Activated CD4-positive, CD25-positive, alpha-beta regulatory T cell (primary cell): ENCODE data around the gene ZNRF2.

Source experiments
- DNase-seq, 4 experiments: peaks; one replicate each; lab custom pipeline; 2025; lab: John Stamatoyannopoulos, UW

The ZNRF2 gene

DNA sequence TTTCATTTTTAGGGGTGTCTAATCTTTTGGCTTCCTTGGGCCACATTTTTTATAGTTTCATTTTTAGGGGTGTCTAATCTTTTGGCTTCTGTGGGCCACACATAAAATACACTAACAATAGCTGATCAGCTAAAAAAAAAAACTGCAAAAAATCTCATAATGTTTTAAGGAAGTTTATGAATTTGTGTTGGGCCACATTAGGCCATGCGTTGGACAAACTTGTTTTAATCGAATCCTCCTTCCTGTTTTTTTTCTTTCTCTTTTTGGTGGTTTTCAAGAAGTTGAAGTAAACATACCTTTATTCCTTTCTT is 37.4 kb downstream of the ZNRF2 start:
- no peak for DNase-seq

DNA sequence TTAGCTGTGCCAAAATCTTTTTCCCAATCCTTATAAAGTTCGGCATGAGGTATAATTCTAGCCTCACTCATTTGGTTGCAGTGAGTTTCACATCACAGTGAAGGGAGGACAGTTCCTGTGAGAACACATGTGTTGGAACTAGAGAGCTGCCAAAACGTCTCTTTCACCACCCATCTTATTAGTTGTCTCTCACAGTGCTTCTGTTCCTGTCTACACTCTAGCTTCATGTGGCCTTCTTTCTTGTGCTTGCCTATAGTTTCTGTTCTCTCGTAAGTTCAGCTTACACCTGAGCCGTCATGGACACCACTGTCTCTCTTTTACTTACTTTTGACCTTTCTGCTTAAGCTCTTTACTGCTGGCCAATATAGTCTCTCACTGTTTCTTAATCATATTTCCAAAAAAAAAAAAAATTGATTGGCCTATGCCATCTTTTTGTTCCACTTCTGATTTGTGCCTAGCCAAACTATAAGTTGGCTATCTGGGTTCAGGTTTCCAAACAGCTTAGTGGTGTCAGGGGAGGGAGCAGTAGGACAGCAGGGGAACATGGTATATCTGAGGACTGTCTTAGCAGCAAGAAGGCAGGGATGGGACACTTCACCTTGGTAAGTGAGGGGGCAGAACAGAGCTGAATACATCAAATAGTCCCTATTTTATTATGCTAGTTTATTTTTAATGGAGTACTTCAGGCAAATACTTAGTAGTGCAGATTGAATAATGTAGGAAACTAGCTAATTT is 38.0 kb downstream of the ZNRF2 start:
- no peak for DNase-seq

DNA sequence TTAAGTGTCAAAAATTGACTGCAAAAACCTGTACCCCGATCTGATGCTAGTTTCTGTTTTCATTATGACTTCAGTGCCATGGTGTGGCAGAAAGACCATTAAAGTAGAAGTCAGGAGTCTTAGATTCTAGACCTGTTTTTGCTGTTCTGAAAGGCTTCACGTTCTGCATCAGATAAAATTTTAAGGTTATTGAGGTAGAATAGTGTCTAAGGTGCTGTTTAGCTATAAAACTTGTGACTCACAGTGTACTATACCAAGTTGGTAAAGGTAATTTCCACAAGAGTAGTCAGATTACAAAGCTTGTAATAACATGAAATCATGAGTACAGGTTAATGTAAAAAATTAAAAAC is 38.6 kb downstream of the ZNRF2 start:
- DNase-seq: no peak

DNA sequence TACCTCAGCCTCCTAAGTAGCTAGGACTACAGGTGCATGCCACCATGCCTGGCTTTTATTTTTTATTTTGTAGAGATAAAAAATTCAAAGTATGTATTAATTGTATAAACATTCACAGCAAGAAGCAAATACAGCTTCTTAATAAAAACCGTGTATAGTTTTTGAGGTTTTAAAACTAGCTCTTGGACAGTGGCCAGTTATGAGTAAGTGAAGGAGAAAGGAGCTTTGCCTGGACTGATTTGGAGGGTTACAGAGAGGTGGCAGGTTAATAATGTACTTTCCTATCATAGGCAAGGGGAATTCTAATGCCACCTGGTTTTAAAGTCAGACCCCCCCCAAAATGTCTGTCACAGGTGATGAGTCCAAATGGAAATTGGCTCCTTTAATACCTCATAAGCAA is 43.4 kb downstream of the ZNRF2 start:
- no peak for DNase-seq

DNA sequence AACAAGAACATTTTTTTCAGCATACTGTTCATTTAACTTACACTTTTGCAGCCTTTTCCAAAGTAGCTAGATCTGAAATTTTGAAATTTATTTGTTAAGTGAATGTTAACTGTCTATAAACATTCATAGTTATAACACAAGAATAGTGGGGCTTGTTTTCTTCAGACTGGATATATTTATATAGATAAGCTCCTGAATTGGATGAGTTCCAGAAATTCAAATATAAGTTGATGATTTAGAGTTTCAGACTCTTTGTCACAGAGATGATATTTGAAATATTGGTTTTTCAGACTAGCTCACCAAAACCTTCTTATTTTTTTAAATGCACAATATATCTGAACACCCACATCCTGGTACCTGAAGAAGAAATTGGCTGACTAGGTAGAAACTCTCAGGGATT is 44.0 kb downstream of the ZNRF2 start:
- no peak for DNase-seq

DNA sequence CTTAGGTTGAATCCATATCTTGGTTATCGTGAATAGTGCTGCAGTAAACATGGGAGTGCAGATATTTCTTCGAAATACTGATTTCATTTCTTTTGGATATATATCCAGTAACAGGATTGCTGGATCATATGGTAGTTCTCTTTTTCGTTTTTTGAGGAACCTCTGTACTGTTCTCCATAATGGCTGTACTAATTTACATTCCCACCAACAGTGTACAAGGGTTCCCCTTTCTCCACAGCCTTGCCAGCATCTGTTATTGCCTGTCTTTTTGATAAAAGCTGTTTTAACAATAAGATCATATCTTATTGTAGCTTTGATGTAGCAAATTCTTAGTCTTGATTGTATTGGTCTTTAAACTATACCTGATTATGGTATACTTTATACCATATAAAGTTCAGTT is 45.3 kb downstream of the ZNRF2 start:
- no peak for DNase-seq

DNA sequence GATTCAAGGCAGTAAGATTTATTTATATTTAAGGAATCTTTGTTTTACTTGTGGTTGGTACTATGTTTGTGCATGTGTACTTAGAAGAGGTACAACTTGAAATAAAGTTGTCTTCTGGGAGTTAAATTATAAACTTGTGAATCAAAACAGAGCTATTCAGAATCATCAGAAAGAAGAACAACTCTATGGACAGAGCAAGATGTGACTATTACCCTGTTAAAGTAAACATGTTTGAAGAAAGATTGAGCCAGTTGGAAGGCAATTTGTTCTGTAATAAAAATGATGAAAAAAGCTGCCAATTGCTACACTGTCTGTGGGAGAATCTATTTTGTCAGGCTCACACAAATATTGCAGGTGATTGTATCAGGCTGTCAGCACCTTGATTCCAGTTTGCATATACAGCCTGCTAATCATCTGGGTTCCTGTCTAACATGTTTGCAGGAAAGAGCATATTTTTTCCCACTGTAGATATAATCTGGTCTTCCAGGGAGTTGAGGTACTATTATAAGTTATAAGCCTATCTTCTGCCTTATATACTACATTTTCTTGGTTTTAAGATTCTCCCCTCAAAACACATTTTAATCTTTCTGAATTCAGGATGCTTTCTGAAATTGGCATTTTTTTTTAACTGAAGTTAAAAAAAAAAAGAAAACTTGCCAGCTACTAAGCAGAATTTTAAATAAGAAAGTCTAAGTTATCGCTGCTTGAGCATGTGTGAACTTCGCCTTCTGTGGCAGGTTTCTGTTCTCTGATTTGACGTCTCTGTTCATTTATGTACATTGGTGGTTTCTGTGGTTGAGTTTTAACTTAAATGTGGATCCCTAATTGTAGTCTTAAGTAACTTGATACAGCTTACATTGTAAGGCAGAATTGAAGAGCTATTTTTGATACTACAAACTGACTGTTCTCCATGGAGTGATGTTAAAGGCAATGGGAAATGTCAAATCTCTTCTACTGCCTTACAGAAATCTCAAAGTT is 46.0 kb downstream of the ZNRF2 start:
- DNase-seq: no peak

DNA sequence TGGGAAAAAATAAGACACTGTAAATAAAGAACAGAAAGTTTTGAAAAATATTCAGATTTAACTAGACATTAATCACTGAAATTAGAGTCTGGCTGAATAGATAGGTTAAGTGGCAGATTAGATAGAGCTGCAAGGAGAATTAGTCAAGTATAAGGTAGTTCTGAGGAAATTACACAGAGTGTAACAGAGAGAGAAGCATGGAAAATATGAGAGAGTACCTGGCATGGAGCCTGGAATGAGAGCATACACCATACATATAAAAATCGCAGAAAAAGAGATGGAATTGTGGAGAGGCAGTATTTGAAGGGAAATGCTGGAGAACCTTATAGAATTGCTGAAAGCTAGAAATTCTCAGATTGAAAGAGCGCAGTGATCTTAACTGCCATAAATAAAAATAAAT is 46.9 kb downstream of the ZNRF2 start:
- DNase-seq: no peak

DNA sequence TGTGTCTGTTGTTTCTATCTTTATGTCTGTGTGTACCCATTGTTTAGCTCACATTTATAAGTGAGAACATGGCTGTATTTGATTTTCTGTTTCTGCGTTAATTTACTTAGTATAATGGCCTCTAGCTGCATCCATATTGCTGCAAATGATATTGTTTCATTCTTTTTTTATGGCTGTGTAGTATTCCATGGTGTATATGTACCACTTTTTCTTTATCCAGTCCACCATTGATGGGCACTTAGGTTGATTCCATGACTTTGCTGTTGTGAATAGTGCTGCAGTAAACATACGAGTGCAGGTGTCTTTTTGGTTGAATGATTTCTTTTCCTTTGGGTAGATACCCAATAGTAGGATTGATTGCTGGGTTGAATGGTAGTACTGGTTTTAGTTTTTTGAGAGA is 48.2 kb downstream of the ZNRF2 start:
- no peak for DNase-seq

DNA sequence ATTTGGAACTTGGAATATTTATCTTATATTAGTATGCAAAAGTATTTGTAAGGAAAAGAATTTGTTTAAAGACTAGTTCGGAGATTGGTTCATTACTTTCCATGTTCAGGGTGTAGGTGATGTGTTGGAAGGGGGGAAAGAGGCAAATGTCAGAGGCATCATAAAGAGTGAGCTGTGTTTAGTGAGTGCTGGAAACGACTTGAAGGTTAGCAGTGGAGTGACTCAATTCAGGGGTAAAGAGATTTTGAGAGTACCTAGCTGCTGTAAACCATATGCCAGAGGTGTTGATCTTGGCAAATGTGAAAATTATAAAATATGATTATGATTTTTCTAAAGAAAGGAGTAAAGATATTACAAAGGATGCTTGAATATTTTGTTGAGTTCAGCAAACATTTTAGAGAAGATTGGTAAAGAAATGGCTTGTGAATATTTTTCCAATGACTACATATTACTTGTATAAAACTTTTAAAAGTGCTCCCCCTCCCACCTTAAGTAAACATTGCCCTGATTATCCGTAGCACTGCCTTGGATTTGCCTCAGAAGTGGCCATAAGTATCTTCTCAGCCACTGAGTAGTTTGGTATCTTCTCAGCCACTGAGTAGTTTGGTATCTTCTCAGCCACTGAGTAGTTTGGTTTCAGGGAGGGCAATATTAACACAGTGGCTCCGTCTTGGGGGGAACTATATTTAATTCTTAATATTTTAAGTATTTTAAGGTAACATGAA is 51.5 kb downstream of the ZNRF2 start:
- DNase-seq: no peak

DNA sequence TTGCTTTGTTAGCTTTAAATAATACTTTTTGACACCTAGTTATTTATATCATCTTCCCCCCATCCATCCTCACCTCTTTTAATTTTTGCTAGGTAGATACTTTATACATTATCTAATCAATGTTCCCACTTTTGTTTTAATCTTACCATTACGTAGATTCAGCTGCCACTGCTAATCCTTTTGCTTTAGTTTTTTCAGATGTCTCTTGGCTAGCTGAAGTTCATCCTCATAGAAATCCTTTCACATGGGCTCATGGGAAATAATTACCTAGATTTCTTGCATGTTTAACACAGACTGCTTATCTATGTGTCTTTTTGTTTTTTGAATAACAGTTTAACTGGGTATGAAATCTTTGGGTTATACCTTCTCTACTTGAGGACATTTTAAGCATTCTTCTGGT is 60.1 kb downstream of the ZNRF2 start:
- no peak for DNase-seq

DNA sequence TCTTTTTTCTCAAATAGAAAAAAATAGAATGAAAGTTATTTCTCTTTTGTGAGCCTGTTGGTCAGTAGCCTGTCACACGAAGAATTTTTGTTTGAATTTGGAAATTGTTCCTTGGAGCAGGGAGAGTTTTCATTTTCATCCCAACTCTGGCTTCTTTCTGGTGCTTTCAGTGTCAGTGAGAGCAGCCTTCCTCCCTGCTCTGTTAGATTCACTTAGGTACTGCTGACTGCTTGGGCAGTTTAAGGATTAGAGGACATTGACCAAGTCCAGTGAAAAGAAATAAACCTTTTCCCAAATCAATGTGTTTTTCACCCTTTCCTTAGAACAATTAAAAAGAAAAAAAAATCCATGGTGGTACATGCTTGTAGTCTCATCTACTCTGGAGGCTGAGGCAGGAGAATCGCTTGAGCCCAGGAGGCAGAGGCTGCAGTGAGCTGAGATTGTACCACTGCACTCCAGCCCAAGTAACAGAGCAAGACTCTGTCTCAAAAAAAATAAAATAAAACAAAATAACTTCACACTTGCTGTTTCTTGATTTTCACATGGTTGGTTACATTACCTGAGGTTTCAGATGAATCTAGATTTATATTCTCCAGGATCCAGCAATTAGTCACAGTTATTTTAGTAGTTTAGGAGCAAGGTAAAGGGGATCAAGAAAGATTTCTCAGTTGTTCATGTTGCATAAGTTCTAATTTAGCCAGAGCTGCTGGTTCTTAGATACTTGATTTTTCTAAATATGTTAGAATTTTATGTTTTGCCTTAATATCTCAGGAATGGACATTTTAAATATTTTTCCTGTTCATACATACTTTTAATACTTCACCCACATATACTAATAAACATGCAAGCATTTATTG is 63.1 kb downstream of the ZNRF2 start:
- no peak for DNase-seq

DNA sequence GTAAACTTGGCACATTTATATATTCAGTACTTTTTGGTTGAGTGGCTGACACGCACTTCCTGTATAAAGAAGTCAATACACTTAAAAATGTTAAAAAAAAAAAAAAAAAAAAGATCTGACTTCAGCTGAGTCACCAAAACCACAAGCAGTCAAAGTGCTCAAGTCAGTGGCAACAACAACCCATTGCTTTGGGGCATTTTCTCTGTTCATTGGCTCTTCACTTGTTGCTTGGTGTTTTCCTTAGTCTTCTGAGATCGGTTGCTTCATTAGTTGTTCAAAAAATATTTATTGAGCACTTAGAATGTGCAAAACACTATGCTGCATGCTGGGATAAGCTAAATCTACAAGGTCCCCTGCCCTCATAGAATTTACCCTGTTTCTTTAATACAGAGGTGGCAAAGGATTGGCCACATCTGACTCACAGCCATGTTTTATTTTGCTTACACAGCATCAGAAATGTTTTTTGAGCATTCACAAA is 63.7 kb downstream of the ZNRF2 start:
- DNase-seq: peak in 2 of 4 experiments; percentile 15 to 33

DNA sequence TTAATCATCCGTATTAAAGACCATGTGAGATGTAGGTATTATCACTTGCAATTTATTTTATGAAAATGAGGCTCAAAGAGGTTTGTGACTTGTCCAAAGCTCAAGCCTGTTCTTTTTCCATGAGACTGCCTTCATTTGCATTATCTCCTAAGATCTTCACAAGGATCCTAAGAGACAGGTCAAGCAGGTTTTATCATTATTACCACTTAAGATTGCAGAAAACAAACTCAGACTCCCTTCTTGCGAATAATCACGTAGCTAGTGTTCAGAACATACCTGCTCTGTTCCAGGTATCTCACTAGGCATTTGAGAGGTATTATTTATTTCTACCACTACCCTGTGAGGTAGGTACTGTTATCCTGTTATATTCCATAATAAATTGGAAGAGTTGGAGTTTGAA is 64.8 kb downstream of the ZNRF2 start:
- DNase-seq: no peak

DNA sequence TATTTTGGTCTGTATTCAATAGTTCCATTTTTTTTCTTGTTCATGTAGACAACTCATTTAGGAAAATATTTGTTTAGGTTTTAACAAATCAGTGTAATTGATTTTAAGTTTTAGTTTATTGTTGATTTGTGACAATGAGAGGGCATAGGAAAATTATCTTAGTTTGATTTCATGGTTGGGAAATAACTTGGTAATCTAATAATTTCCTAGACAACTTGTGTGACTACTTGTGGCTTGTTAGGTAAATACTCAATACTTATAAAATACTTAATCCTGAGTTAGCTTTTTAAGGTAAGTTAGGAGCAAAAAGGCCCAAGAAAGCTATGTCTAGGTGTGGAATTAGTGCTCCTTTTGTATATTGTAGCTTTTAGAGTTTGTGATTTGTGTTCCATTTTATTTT is 65.4 kb downstream of the ZNRF2 start:
- DNase-seq: no peak

DNA sequence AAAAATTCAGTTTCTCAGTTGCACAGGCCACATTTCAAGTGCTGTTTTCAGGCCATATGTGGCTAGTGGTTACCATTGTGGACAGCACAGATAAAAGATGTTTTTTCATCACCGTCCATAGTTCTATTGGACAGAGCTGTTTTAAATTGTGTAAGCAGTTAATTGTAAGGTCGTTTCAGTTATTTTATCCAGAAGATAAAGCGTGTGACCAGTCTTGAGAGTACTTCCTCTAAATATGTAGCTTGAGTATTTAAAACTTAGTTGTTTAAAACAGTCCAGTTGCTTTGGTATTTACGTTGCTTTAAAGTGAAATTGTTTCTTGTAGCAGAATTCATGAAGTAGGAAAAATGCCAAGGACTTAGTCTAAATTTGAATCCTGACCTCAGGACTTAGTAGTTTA is 66.9 kb downstream of the ZNRF2 start:
- DNase-seq: no peak

DNA sequence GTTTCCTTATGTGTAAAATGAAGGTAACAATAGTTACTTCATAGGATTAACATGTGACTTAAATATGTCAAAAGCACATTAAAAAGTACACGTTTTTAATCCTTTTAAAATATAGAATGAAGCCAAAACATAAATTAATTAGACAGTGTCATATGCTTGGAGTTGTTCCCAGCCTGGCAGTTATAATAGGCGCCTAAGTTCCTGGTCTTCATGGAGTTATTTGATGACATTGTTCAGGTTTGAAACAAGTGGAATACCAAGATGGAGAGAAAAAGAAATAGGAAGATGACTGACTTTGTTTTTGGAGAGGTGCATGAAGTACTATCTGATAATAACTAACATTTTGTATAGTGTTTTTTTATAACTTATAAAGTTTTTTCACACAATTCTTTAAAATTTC is 67.3 kb downstream of the ZNRF2 start:
- no peak for DNase-seq

DNA sequence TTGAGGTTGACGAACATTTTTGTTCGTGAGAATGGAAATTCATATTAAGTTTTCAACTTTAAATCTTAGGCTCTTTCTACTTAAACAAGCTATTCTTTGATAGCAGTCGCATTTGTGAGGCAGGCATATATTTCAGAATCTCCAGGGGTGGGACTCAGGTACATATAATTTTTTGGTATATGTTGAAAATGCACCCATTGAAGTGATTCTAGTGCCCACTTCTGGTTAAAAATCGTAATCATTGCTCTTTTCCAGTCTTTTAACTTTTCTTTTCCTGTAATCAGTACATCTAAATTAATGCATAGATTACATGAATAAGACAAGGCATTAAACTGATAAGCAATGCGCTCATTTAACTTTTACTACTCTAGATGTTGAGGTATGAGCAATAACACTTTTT is 67.8 kb downstream of the ZNRF2 start:
- DNase-seq: no peak

DNA sequence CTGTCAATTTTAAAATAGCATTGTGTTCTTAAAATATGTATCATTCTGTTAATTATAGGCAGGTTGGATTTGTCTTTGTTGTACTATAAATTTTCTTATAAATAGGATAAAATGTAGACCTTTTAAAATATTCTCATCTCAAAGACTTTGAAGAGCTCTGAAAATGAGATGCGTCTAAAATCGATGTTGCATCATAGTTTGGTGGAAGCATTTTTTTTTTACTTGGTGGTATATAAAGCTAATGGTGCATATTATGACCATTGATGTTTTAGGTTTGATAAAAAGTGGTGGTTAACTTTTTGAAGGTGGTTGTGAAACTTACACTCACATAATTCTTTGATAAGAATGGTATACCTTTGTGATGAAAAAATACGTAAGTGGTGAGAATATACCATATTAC is 69.1 kb downstream of the ZNRF2 start:
- no peak for DNase-seq

DNA sequence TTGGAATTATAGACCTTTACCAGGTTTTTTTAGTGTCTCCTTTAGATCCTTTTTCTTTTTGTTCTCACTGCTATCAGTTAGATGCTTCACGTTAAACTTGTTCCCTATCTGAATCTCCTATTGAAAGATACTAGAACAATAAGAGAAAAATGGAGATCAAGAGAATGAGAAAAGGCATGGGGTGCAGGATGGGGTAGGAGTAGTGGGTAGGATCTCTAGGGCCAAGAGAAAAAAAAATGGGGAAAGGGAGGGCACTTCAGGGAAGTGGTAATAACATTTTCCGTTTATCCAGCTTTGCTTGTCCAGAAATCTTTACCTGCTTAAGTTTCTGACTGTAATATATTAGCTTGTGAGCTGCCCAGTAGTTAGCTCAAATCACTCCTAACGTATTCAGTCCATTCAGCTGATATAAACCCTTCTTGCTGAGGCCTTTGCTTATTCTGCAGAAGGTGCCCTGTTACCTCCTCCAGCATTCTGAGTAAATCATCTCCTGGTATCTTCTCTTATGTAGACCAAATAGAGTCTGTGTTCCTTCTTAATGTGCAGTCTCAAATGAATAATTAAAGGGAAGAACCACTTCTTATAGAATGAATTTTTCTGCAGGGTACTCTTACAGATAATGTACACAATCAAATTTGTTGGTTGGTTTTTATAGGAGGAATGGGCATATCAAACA is 69.7 kb downstream of the ZNRF2 start:
- DNase-seq: no peak

DNA sequence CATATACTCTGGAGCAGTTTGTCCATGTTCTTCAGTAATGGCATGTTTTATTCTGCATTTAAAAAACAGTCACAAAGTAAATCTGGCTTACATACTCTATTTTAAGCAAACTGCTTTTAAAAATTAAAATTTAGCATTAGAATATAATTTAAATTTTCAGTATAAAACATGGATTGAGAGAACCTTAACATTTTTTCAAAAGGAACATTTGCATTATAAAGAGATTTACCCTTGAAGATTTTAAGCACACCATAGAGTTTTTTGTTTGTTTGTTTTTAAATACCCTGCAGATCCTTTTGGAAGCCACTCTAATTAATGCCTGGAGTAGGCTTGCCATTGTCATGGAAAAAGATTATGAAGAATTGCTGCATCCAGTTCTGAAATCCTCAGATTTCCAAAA is 70.4 kb downstream of the ZNRF2 start:
- DNase-seq: no peak
